Upper lobe of left lung (tissue), 6 donors: ENCODE results near the gene CARMIL1. TPM values are rescaled to one million over a fixed set of nuclear protein-coding genes. Genes with fewer than 3 reads are reported as not detected.

Source experiments
- ATAC-seq, 2 donors: fragments of 200-7000 bp; cut with Tn5 transposase; one replicate each; pipeline ENCODE4 v1.9.1; 2022; ENCODE audit warnings: mild to moderate bottlenecking in 2 of 2, moderate library complexity in 2 of 2; ENCODE audit not compliant: low FRiP score in 2 of 2
- DNase-seq, 2 donors: peaks; one replicate each; pipeline ENCODE4 v3.0.0-alpha.2; 2019 to 2020
- H3K27ac ChIP-seq, 4 donors: fragments of 200-600 bp; sonication (generic); one replicate each; pipeline ENCODE4 v1.5.1; 2016 to 2019
- H3K27me3 ChIP-seq, 4 donors: fragments of 200-600 bp; sonication (generic); one replicate each; pipeline ENCODE4 v1.5.1; 2017 to 2019
- H3K36me3 ChIP-seq, 4 donors: fragments of 200-600 bp; sonication (generic); one replicate each; pipeline ENCODE4 v1.5.1; 2016 to 2019
- H3K4me1 ChIP-seq, 4 donors: fragments of 200-600 bp; sonication (generic); one replicate each; pipeline ENCODE4 v1.5.1; 2018 to 2019
- H3K4me3 ChIP-seq, 4 donors: fragments of 200-600 bp; sonication (generic); one replicate each; pipeline ENCODE4 v1.5.1; 2017 to 2019; ENCODE audit warnings: mild to moderate bottlenecking in 2 of 4, moderate library complexity in 1 of 4
- H3K9me3 ChIP-seq, 4 donors: fragments of 200-600 bp; sonication (generic); one replicate each; pipeline ENCODE4 v1.5.1; 2018 to 2019
- CTCF ChIP-seq, 6 experiments: fragments of 450-650 bp in 4 of 6; fragments of 200-600 bp in 2 of 6; sonication (generic) in 2 of 6; IDR thresholded peaks; one replicate each; pipeline ENCODE4 v1.5.1; 2016 to 2019; ENCODE audit warnings: antibody characterized with exemption in 6 of 6
- EP300 ChIP-seq, 4 donors: sonication (generic); formaldehyde crosslinking; IDR thresholded peaks; one replicate each; pipeline ENCODE4 v1.5.1; 2017; ENCODE audit warnings: antibody characterized with exemption in 4 of 4, control low read depth in 2 of 4
- POLR2A ChIP-seq, 4 donors: fragments of 450-650 bp; IDR thresholded peaks; one replicate each; pipeline ENCODE4 v1.5.1; 2016 to 2017; ENCODE audit warnings: antibody characterized with exemption in 4 of 4, mild to moderate bottlenecking in 2 of 4
- POLR2AphosphoS5 ChIP-seq, 2 donors: sonication (generic); formaldehyde crosslinking; IDR thresholded peaks; one replicate each; pipeline ENCODE4 v1.5.1; 2017; ENCODE audit warnings: antibody characterized with exemption in 2 of 2
- WGBS, 2 donors: methylation state at CpG; one replicate each; pipeline ENCODE4 v1.1.5; 2017 to 2018; 5-methylcytosine and 5-hydroxymethylcytosine counted together
- total RNA-seq, 6 donors: library from RNA; depleted of rRNA in 4 of 6; stranded (reverse); fragments of >200 nt in 4 of 6; gene quantifications; one replicate each; pipeline versions ENCODE4 v1.1.0 to v1.2.1, GENCODE V29; 2016 to 2021
- donor health status: DM: no; HTN: no; CAD: no; lungs with moderate emphysema.
- donor health status: DM: no; HTN: yes; CAD: no; lungs with severe emphysema.

CARMIL1 gene
- total RNA-seq, 6 donors from 2014 or later = 19.8 to 78.6 (median 44.9) TPM

GRCh38 chr6:25544833-25545232 is 265.7 kb downstream of the CARMIL1 start:
- Histone ChIP-seq H3K36me3 (peaks cover 0 to 10% (median 0%) of the 10 kb centered on the region in 4 donors), H3K4me3 (no peak overlapping the region), H3K27ac (no peak overlapping the region), H3K4me1 (no peaks in the 10 kb centered on the region), H3K9me3 (no peaks in the 10 kb centered on the region), H3K27me3 (no peaks in the 10 kb centered on the region)
- DNase-seq = no peak
- TF ChIP-seq CTCF (IDR thresholded peaks at IDR 0.05) (no peak), EP300 (IDR thresholded peaks at IDR 0.05) (no peak), POLR2A (IDR thresholded peaks at IDR 0.05) (no peak), POLR2AphosphoS5 (IDR thresholded peaks at IDR 0.05) (no peak)
- no peak for ATAC-seq

- ATAC-seq (no peak), DNase-seq (no peak)
- Histone ChIP-seq H3K27me3 (no peaks in the 10 kb centered on the region), H3K36me3 (no peaks in the 10 kb centered on the region), H3K4me1 (no peaks in the 10 kb centered on the region), H3K27ac (no peak overlapping the region), H3K9me3 (no peaks in the 10 kb centered on the region), H3K4me3 (no peak overlapping the region)
- 44 to 65% methylated on average over 2 of the region's 2 CpGs for WGBS, 2 donors
- TF ChIP-seq POLR2A (IDR thresholded peaks at IDR 0.05) = no peak
- no peak for TF ChIP-seq CTCF (IDR thresholded peaks at IDR 0.05)
- no peak for TF ChIP-seq EP300 (IDR thresholded peaks at IDR 0.05)
- TF ChIP-seq POLR2AphosphoS5 (IDR thresholded peaks at IDR 0.05) = no peak
Measured at GRCh38 chr6:25547797-25548196, 268.6 kb downstream of the CARMIL1 start.

GRCh38 chr6:25548451-25548850 is 269.3 kb downstream of the CARMIL1 start:
- TF ChIP-seq POLR2A (IDR thresholded peaks at IDR 0.05) (no peak), POLR2AphosphoS5 (IDR thresholded peaks at IDR 0.05) (no peak), EP300 (IDR thresholded peaks at IDR 0.05) (no peak), CTCF (IDR thresholded peaks at IDR 0.05) (no peak)
- DNase-seq = no peak
- H3K9me3 ChIP-seq = no peaks in the 10 kb centered on the region
- no peaks in the 10 kb centered on the region for H3K4me1 ChIP-seq
- H3K4me3 ChIP-seq = no peak overlapping the region
- 47 to 55% methylated on average over 2 of the region's 2 CpGs for WGBS, 2 donors
- H3K36me3 ChIP-seq = no peaks in the 10 kb centered on the region
- no peak overlapping the region for H3K27ac ChIP-seq
- ATAC-seq = no peak
- H3K27me3 ChIP-seq = no peaks in the 10 kb centered on the region

- no peak for TF ChIP-seq POLR2A (IDR thresholded peaks at IDR 0.05)
- no peak for TF ChIP-seq EP300 (IDR thresholded peaks at IDR 0.05)
- no peaks in the 10 kb centered on the region for H3K4me1 ChIP-seq
- H3K4me3 ChIP-seq = no peak overlapping the region
- H3K36me3 ChIP-seq = no peaks in the 10 kb centered on the region
- WGBS, 2 donors = 94 to 96% methylated on average over 8 to 11 of the region's 11 CpGs
- no peak for DNase-seq
- H3K9me3 ChIP-seq = no peaks in the 10 kb centered on the region
- no peaks in the 10 kb centered on the region for H3K27me3 ChIP-seq
- H3K27ac ChIP-seq = no peak overlapping the region
- no peak for ATAC-seq
Measured at GRCh38 chr6:25550631-25551030, 271.5 kb downstream of the CARMIL1 start.

- Histone ChIP-seq H3K27ac (no peak overlapping the region), H3K27me3 (no peaks in the 10 kb centered on the region), H3K36me3 (no peaks in the 10 kb centered on the region), H3K4me3 (no peak overlapping the region), H3K4me1 (no peaks in the 10 kb centered on the region), H3K9me3 (no peaks in the 10 kb centered on the region)
- 75 to 83% methylated on average over 3 of the region's 3 CpGs for WGBS, 2 donors
- TF ChIP-seq POLR2AphosphoS5 (IDR thresholded peaks at IDR 0.05) = no peak
- no peak for TF ChIP-seq POLR2A (IDR thresholded peaks at IDR 0.05)
- TF ChIP-seq EP300 (IDR thresholded peaks at IDR 0.05) = no peak
- TF ChIP-seq CTCF (IDR thresholded peaks at IDR 0.05) = no peak
- DNase-seq (no peak), ATAC-seq (no peak)
Measured at GRCh38 chr6:25553502-25553901, 274.3 kb downstream of the CARMIL1 start.
